Measurements from ENCODE around the gene ANKRD44.
"Not testable (repeated sequence)": the region's sequence is repeated elsewhere in the genome, so short reads cannot be mapped to it uniquely, and the experiment has no call there.

The ANKRD44 gene

GRCh38 chr2:197310271-197310985, at the start of gene ANKRD44:
TSS of gene ANKRD44 (minus strand) at chr2:197310780. CDS start at chr2:197310604, 176 bp downstream.
- peak; percentile 85 for DNase-seq

- DNase-seq: no peak
Observed at GRCh38 chr2:197359859-197360258, 49.3 kb upstream of the ANKRD44 start.

- no peak for DNase-seq
Observed at GRCh38 chr2:197358931-197359330, 48.4 kb upstream of the ANKRD44 start.

GRCh38 chr2:197357986-197358385, 47.4 kb upstream of the ANKRD44 start:
- no peak for DNase-seq

GRCh38 chr2:197356136-197356535, 45.6 kb upstream of the ANKRD44 start:
- DNase-seq: no peak

GRCh38 chr2:197354169-197354558, 43.6 kb upstream of the ANKRD44 start:
- no peak for DNase-seq

GRCh38 chr2:197353393-197354168, 43.0 kb upstream of the ANKRD44 start:
- DNase-seq: no peak

GRCh38 chr2:197349699-197350098, 39.1 kb upstream of the ANKRD44 start:
- no peak for DNase-seq

- no peak for DNase-seq
Observed at GRCh38 chr2:197348721-197349360, 38.3 kb upstream of the ANKRD44 start.

- no peak for DNase-seq
Observed at GRCh38 chr2:197345846-197346370, 35.3 kb upstream of the ANKRD44 start.

- DNase-seq: not testable (repeated sequence)
Observed at GRCh38 chr2:197343968-197344367, 33.4 kb upstream of the ANKRD44 start.

GRCh38 chr2:197340591-197340990, 30.0 kb upstream of the ANKRD44 start:
- DNase-seq: no peak

GRCh38 chr2:197339496-197340220, 29.1 kb upstream of the ANKRD44 start:
- DNase-seq: no peak

- no peak for DNase-seq
Observed at GRCh38 chr2:197339016-197339415, 28.4 kb upstream of the ANKRD44 start.

- DNase-seq: no peak
Observed at GRCh38 chr2:197332641-197333040, 22.1 kb upstream of the ANKRD44 start.

- no peak for DNase-seq
Observed at GRCh38 chr2:197328461-197328860, 17.9 kb upstream of the ANKRD44 start.

GRCh38 chr2:197327472-197328098, 17.0 kb upstream of the ANKRD44 start:
- no peak for DNase-seq

GRCh38 chr2:197327073-197327471, 16.5 kb upstream of the ANKRD44 start:
- no peak for DNase-seq

GRCh38 chr2:197324801-197325200, 14.2 kb upstream of the ANKRD44 start:
- no peak for DNase-seq

GRCh38 chr2:197322724-197323720, 12.4 kb upstream of the ANKRD44 start:
- no peak for DNase-seq

GRCh38 chr2:197322143-197322542, 11.6 kb upstream of the ANKRD44 start:
- DNase-seq: no peak
